Hepatocyte (in vitro differentiated cells): ENCODE results near the gene ARSA. TPM values are rescaled to one million over a fixed set of nuclear protein-coding genes. Genes with fewer than 3 reads are reported as not detected.

ENCODE experiments used
- DNase-seq: peaks from one replicate; pipeline ENCODE4 v3.0.0-alpha.2; 2016; ENCODE audit warnings: low spot score
- H2AFZ ChIP-seq: fragments of 200-600 bp; sonication (generic); 2 replicates; pipeline ENCODE4 v1.6.0; 2016; ENCODE audit warnings: antibody characterized with exemption, mild to moderate bottlenecking
- H3K27ac ChIP-seq: fragments of 200-600 bp; sonication (generic); 2 replicates; pipeline ENCODE4 v1.5.1; 2016; ENCODE audit warnings: mild to moderate bottlenecking
- H3K27me3 ChIP-seq: fragments of 200-600 bp; sonication (generic); 2 replicates; pipeline ENCODE4 v1.6.1; 2016
- H3K36me3 ChIP-seq: fragments of 200-600 bp; sonication (generic); replicated peaks from 2 replicates; pipeline ENCODE4 v1.5.1; 2016; ENCODE audit warnings: low read depth; ENCODE audit not compliant: insufficient read depth
- H3K4me1 ChIP-seq: fragments of 200-600 bp; sonication (generic); 2 replicates; pipeline ENCODE4 v1.5.1; 2016; ENCODE audit warnings: mild to moderate bottlenecking, moderate library complexity; ENCODE audit not compliant: insufficient read depth
- H3K4me2 ChIP-seq: fragments of 200-600 bp; sonication (generic); 2 replicates; pipeline ENCODE4 v1.6.0; 2016
- H3K4me3 ChIP-seq: fragments of 200-600 bp; sonication (generic); 2 replicates; pipeline ENCODE4 v1.5.1; 2016; ENCODE audit warnings: mild to moderate bottlenecking
- H3K79me2 ChIP-seq: fragments of 200-600 bp; sonication (generic); 2 replicates; pipeline ENCODE4 v1.6.0; 2017; ENCODE audit warnings: mild to moderate bottlenecking
- H3K9me2 ChIP-seq: fragments of 200-600 bp; sonication (generic); replicated peaks from 2 replicates; pipeline ENCODE4 v1.6.0; 2017; ENCODE audit warnings: mild to moderate bottlenecking; ENCODE audit not compliant: insufficient read depth
- H3K9me3 ChIP-seq: fragments of 200-600 bp; sonication (generic); 2 replicates; pipeline ENCODE4 v1.5.1; 2016; ENCODE audit warnings: low read depth, mild to moderate bottlenecking
- H4K20me1 ChIP-seq: fragments of 200-600 bp; sonication (generic); 2 replicates; pipeline ENCODE4 v1.6.0; 2016; ENCODE audit warnings: mild to moderate bottlenecking; ENCODE audit not compliant: insufficient read depth, poor library complexity, severe bottlenecking
- EZH2 ChIP-seq: fragments of 200-600 bp; sonication (generic); IDR thresholded peaks from 2 replicates; pipeline ENCODE4 v1.6.1; 2016; ENCODE audit warnings: antibody characterized with exemption, mild to moderate bottlenecking, borderline replicate concordance
- EZH2phosphoT487 ChIP-seq: fragments of 200-600 bp; sonication (generic); IDR thresholded peaks from one replicate; pipeline ENCODE4 v1.6.1; 2018; ENCODE audit warnings: antibody characterized with exemption, mild to moderate bottlenecking, low read depth, moderate library complexity; ENCODE audit not compliant: unreplicated experiment, severe bottlenecking
- WGBS: methylation state at CpG from one replicate; pipeline ENCODE4 v1.1.6; 2016; ENCODE audit warnings: low lambda C conversion rate; ENCODE audit errors: missing lambda C conversion rate; 5-methylcytosine and 5-hydroxymethylcytosine counted together
- polyA plus RNA-seq: library from polyadenylated mRNA; unstranded; fragments of >200 nt; fragmentation: Nextera tagmentation; extraction: Ambion mirVana; gene quantifications from 2 replicates; pipeline ENCODE4 v1.2.1, GENCODE V29; 2016
- total RNA-seq: library from RNA; depleted of rRNA; stranded (reverse); fragments of >200 nt; gene quantifications from 2 replicates; pipeline ENCODE4 v1.2.3, GENCODE V29; 2014
- TF ChIP-seq, protein P1 (sequence below): fragments of 200-600 bp; sonication (generic); IDR thresholded peaks from 2 replicates; pipeline ENCODE4 v1.5.1; 2016; ENCODE audit warnings: antibody characterized with exemption, mild to moderate bottlenecking; ENCODE audit not compliant: poor library complexity

Gene ARSA
- total and polyA plus RNA-seq, 2 experiments from 2014 or later: 20.6 to 31.3 TPM

DNA sequence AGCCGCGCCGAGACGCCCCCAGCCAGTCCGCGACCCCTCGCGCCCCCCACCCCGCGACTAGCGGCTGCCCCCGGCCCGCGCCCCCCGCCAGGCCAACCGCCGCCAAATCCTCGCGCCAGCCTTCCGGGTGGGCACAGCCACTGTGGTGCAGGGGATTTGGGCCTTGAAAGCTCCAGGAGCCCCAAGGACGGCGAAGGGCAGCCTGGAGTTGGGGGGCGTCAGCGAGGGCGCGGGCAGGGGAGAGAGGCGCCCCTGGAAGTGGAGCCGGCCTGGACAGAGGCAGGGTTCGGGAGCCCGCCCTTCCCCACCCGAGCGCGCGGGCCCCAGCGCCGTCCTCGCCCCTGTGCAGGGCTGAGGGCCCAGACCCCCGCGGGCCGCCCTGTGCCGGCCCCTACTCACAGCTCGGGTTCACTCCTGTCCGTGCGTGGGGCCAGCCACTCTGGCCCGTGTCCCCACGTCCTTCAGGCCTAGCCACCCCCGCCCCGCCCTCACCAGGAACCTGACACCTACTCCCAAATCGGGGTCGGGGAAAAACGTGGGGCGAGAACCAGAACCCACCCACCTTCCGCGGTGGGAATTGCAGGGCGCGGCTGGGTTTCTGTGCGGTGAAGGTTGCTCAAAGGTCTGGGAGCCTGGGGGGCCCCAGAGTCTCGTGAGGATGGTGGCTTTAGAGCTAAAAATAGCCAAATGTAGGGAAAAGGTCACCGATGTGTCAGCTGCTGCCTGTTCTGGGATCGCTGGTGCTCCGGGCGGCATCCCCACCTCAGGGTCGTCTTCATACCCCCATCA, 49.8 kb downstream of the ARSA start, which contains the start of gene CPT1B:
CPT1B (minus strand) TSS at position 441 of the 789 bp plus-strand sequence. CDS start 512 bp downstream, outside the sequence.
- Histone ChIP-seq H3K9me3 (no peaks in the 10 kb centered on the region), H3K4me1 (peaks cover 7% of the 10 kb centered on the region), H3K4me2 (no peak within 1 kb of the TSS), H2AFZ (no peak within 1 kb of the TSS), H3K4me3 (no peak within 1 kb of the TSS), H3K27me3 (no peaks in the 10 kb centered on the region), H4K20me1 (peaks cover 3% of the 10 kb centered on the region), H3K79me2 (peaks cover 14% of the 10 kb centered on the region), H3K27ac (no peak within 1 kb of the TSS), H3K9me2 (no peaks in the 10 kb centered on the region), H3K36me3 (no peaks in the 10 kb centered on the region)
- WGBS: 90% methylated on average over 30 of the region's 63 CpGs
- TF ChIP-seq EZH2phosphoT487: no peak
- no peak for TF ChIP-seq EZH2
- TF ChIP-seq, protein P1, sequence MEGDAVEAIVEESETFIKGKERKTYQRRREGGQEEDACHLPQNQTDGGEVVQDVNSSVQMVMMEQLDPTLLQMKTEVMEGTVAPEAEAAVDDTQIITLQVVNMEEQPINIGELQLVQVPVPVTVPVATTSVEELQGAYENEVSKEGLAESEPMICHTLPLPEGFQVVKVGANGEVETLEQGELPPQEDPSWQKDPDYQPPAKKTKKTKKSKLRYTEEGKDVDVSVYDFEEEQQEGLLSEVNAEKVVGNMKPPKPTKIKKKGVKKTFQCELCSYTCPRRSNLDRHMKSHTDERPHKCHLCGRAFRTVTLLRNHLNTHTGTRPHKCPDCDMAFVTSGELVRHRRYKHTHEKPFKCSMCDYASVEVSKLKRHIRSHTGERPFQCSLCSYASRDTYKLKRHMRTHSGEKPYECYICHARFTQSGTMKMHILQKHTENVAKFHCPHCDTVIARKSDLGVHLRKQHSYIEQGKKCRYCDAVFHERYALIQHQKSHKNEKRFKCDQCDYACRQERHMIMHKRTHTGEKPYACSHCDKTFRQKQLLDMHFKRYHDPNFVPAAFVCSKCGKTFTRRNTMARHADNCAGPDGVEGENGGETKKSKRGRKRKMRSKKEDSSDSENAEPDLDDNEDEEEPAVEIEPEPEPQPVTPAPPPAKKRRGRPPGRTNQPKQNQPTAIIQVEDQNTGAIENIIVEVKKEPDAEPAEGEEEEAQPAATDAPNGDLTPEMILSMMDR: no peak
- DNase-seq: no peak

DNA sequence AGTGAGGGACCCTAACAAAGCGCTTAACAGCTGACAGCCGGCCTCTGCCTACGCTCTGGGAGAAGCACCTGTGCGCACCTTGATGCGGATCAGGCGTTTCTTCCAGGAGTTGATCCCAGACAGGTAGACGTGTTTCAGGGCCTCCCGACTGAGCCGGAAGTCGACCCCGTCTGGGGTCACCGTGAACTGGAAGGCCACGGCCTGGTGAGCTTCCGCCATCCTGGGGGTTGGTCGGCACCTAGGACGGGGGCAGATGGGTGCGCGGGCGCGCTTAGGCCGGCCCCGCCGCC, 50.3 kb downstream of the ARSA start:
- Histone ChIP-seq H3K4me1 (peaks cover 7% of the 10 kb centered on the region), H3K4me3 (no peak overlapping the region), H3K9me3 (no peaks in the 10 kb centered on the region), H4K20me1 (peaks cover 3% of the 10 kb centered on the region), H3K9me2 (no peaks in the 10 kb centered on the region), H3K4me2 (no peak overlapping the region), H3K36me3 (no peaks in the 10 kb centered on the region), H3K27ac (no peak overlapping the region), H3K27me3 (no peaks in the 10 kb centered on the region), H2AFZ (no peak overlapping the region), H3K79me2 (peaks cover 14% of the 10 kb centered on the region)
- TF ChIP-seq EZH2 (no peak), EZH2phosphoT487 (no peak)
- TF ChIP-seq, protein P1: no peak
- no peak for DNase-seq
- WGBS: 97% methylated on average over 19 of the region's 23 CpGs

DNA sequence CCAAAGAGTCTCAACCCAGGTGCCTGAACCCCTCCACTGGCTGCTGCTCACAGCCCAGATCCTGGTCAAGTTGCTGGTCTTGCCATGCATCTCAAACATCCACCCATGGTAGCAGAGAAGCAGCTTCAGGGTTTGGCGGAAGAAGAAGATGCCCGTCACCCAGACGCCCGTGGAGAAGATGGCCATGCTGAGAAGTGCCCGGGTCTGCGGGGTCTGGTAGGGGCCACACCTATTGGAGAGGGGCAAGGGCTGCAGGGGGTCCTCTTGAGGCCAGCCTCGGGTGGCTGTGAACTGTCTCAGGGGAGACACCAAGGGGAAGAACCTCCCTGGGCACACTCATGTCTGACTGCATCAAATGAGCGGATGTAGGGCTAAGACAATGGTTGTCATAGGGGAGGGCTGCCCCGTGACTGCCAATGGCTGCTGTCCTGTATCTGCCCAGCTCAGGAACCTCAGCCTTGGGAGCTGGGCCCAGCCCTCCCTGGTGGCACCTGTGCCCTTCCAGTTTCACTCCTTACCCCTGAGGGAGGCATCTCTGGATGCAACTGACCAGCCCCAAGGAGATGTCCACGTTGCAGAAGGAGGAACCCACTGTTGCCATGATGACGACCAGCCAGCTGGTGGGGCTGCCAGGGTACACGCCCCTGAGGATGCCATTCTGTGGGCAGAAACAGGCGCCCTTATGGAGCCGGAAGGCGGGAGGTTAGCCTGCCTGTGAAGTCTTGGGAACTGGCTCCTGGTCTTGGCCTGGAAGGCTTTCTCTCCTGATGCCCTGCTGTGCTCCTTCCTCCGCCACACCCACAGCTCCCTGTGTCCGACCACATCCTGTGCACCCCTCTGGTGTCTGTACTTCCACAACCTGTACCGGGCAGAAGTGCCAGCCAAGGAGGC, 50.9 kb downstream of the ARSA start:
- H3K4me1 ChIP-seq: peaks cover 7% of the 10 kb centered on the region
- H3K79me2 ChIP-seq: peaks cover 13% of the 10 kb centered on the region
- H3K9me2 ChIP-seq: no peaks in the 10 kb centered on the region
- no peak overlapping the region for H3K4me2 ChIP-seq
- H2AFZ ChIP-seq: no peak overlapping the region
- H3K4me3 ChIP-seq: no peak overlapping the region
- 94% methylated on average over 18 of the region's 18 CpGs for WGBS
- TF ChIP-seq, protein P1: no peak
- TF ChIP-seq EZH2 (no peak), EZH2phosphoT487 (no peak)
- DNase-seq: no peak
- no peaks in the 10 kb centered on the region for H3K9me3 ChIP-seq
- H3K27me3 ChIP-seq: no peaks in the 10 kb centered on the region
- H3K27ac ChIP-seq: no peak overlapping the region
- peaks cover 3% of the 10 kb centered on the region for H4K20me1 ChIP-seq
- no peaks in the 10 kb centered on the region for H3K36me3 ChIP-seq
